Fibroblast of lung (primary cell): ENCODE results near the gene MUC3A. TPM values are rescaled to one million over a fixed set of nuclear protein-coding genes. Genes with fewer than 3 reads are reported as not detected.
"Not testable (repeated sequence)": the region's sequence is repeated elsewhere in the genome, so short reads cannot be mapped to it uniquely, and the experiment has no call there.

Experiments
- DNase-seq, 2 donors: peaks; one replicate each; pipeline versions ENCODE4 v3.0.0 to v3.0.0-alpha.2; 2010; ENCODE audit warnings: low read depth in 2 of 2
- H2AFZ ChIP-seq: 2 replicates; pipeline ENCODE4 v1.5.1; 2012; ENCODE audit warnings: low read length, control low read depth, inconsistent platforms
- H3K27ac ChIP-seq: 2 replicates; pipeline ENCODE4 v1.5.1; 2011; ENCODE audit warnings: low read length, control low read depth; ENCODE audit not compliant: insufficient read depth
- H3K27me3 ChIP-seq: 2 replicates; pipeline ENCODE4 v1.5.1; 2011; ENCODE audit warnings: mild to moderate bottlenecking, low read length; ENCODE audit not compliant: control insufficient read depth, insufficient read depth
- H3K36me3 ChIP-seq: 2 replicates; pipeline ENCODE4 v1.5.1; 2011; ENCODE audit warnings: low read length; ENCODE audit not compliant: control insufficient read depth, insufficient read depth
- H3K4me1 ChIP-seq: 2 replicates; pipeline ENCODE4 v1.5.1; 2011; ENCODE audit warnings: low read length; ENCODE audit not compliant: control insufficient read depth, insufficient read depth; ENCODE audit errors: extremely low read depth
- H3K4me2 ChIP-seq: 2 replicates; pipeline ENCODE4 v1.5.1; 2011; ENCODE audit warnings: low read length, control low read depth; ENCODE audit not compliant: insufficient read depth; ENCODE audit errors: extremely low read depth
- H3K4me3 ChIP-seq, 4 experiments: fragments of 200-600 bp in 1 of 4; sonication (generic) in 1 of 4; replicated peaks in 1 of 4; 2 replicates each; pipeline ENCODE4 v1.5.1; 2011 to 2016; ENCODE audit warnings: low read length in 4 of 4, low read depth in 3 of 4, mild to moderate bottlenecking in 3 of 4, control low read depth in 2 of 4, inconsistent platforms in 1 of 4, mixed read lengths in 1 of 4; ENCODE audit not compliant: insufficient read depth in 1 of 4; ENCODE audit errors: control extremely low read depth in 1 of 4
- H3K79me2 ChIP-seq: 2 replicates; pipeline ENCODE4 v1.5.1; 2012; ENCODE audit warnings: mild to moderate bottlenecking, low read length, inconsistent platforms; ENCODE audit not compliant: control insufficient read depth, insufficient read depth
- H3K9ac ChIP-seq: 2 replicates; pipeline ENCODE4 v1.5.1; 2011; ENCODE audit warnings: mild to moderate bottlenecking, low read length, control low read depth; ENCODE audit not compliant: insufficient read depth
- H3K9me3 ChIP-seq: 2 replicates; pipeline ENCODE4 v1.5.1; 2012; ENCODE audit warnings: low read depth, low read length; ENCODE audit not compliant: control insufficient read depth, insufficient read depth
- H4K20me1 ChIP-seq: 2 replicates; pipeline ENCODE4 v1.5.1; 2011; ENCODE audit warnings: low read length; ENCODE audit not compliant: control insufficient read depth, insufficient read depth; ENCODE audit errors: extremely low read depth
- EZH2 ChIP-seq: IDR thresholded peaks from 2 replicates; pipeline ENCODE4 v1.5.1; 2012; ENCODE audit warnings: low read length, control low read depth, mild to moderate bottlenecking; ENCODE audit errors: missing control alignments
- polyA plus RNA-seq, 2 donors: library from polyadenylated mRNA; depleted of rRNA in 1 of 2; stranded (reverse) in 1 of 2; unstranded in 1 of 2; fragments of >200 nt; gene quantifications; 2 replicates each; pipeline ENCODE4 v1.2.1, GENCODE V29; 2011 to 2012; ENCODE audit warnings: missing spikeins in 1 of 2
- total RNA-seq: library from RNA; depleted of rRNA; stranded (reverse); fragments of >200 nt; gene quantifications from 2 replicates; pipeline ENCODE4 v1.2.1, GENCODE V29; 2014
- TF ChIP-seq, protein P1 (sequence below), 2 donors: IDR thresholded peaks in 1 of 2; conservative IDR thresholded peaks in 1 of 2; 1 replicate in 1 of 2; 2 replicates in 1 of 2; pipeline ENCODE4 v1.5.1; 2011 to 2012; ENCODE audit warnings: low read length in 2 of 2, control low read depth in 1 of 2, inconsistent platforms in 1 of 2, low read depth in 1 of 2, mild to moderate bottlenecking in 1 of 2

Gene MUC3A
- total and polyA plus RNA-seq, 2 donors (not counting 1 experiment from before 2014, with no cell fraction given) = not detected

GRCh38 chr7:100902638-100903037 is 46.7 kb upstream of the MUC3A start:
- H3K4me3 ChIP-seq = no peak overlapping the region
- no peak for DNase-seq
- H3K9me3 ChIP-seq = no peaks in the 10 kb centered on the region
- TF ChIP-seq EZH2 = no peak
- TF ChIP-seq, protein P1, sequence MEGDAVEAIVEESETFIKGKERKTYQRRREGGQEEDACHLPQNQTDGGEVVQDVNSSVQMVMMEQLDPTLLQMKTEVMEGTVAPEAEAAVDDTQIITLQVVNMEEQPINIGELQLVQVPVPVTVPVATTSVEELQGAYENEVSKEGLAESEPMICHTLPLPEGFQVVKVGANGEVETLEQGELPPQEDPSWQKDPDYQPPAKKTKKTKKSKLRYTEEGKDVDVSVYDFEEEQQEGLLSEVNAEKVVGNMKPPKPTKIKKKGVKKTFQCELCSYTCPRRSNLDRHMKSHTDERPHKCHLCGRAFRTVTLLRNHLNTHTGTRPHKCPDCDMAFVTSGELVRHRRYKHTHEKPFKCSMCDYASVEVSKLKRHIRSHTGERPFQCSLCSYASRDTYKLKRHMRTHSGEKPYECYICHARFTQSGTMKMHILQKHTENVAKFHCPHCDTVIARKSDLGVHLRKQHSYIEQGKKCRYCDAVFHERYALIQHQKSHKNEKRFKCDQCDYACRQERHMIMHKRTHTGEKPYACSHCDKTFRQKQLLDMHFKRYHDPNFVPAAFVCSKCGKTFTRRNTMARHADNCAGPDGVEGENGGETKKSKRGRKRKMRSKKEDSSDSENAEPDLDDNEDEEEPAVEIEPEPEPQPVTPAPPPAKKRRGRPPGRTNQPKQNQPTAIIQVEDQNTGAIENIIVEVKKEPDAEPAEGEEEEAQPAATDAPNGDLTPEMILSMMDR (conservative IDR thresholded peaks at IDR 0.05 in 1 of 2, IDR thresholded peaks at IDR 0.05 in 1 of 2; ENCODE audit: low read depth in 1 of 2, low read length in 2 of 2) = no peak
- H4K20me1 ChIP-seq = no peaks in the 10 kb centered on the region
- no peak overlapping the region for H3K27ac ChIP-seq
- H3K4me1 ChIP-seq = no peaks in the 10 kb centered on the region
- H3K36me3 ChIP-seq = no peaks in the 10 kb centered on the region
- H3K9ac ChIP-seq = no peak overlapping the region
- H3K4me2 ChIP-seq = no peak overlapping the region
- H3K27me3 ChIP-seq = peaks cover 13% of the 10 kb centered on the region
- H2AFZ ChIP-seq = no peak overlapping the region
- H3K79me2 ChIP-seq = no peaks in the 10 kb centered on the region

DNA sequence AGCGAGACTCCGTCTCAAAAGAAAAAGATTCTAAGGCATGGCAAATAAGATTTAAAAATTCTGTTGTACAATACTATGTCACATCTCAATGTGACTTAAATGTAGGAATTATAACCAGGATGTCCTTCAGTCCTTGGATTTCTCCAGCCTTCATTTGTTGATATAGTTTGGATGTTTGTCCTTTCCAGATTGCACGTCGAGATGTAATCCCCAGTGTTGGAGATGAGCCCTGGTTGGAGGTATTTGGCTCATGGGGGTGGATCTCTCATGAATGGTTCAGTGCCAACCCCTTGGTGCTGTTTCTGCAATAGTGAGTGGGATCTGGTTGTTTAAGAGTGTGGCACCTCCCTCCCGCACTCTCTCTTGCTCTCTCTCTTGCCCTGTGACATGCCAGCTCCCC is 40.8 kb upstream of the MUC3A start:
- Histone ChIP-seq H4K20me1 (no peaks in the 10 kb centered on the region), H3K27me3 (no peaks in the 10 kb centered on the region), H2AFZ (no peak overlapping the region), H3K9ac (no peak overlapping the region), H3K79me2 (no peaks in the 10 kb centered on the region), H3K4me1 (no peaks in the 10 kb centered on the region), H3K27ac (no peak overlapping the region), H3K4me3 (no peak overlapping the region), H3K36me3 (no peaks in the 10 kb centered on the region), H3K4me2 (no peak overlapping the region), H3K9me3 (no peaks in the 10 kb centered on the region)
- no peak for DNase-seq
- TF ChIP-seq, protein P1 (conservative IDR thresholded peaks at IDR 0.05 in 1 of 2, IDR thresholded peaks at IDR 0.05 in 1 of 2; ENCODE audit: low read depth in 1 of 2, low read length in 2 of 2) = no peak
- TF ChIP-seq EZH2 = no peak

DNA sequence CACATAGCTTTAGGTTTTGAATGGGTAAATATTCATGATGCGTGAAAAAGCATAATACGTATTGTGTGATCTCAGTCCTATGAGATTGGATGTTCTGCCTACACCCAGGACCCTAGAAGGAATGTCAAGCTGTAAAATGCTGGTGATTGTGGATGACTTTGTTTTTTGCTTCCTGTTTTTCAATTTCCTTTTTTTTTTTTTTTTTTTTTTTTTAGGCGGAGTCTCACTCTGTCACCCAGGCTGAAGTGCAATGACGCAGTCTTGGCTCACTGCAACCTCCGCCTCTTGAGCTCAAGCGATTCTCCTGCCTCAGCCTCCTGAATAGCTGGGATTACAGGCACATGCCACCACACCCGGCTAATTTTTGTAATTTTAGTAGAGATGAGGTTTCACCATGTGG is 38.9 kb upstream of the MUC3A start:
- DNase-seq, H3K9me3 ChIP-seq, H3K4me3 ChIP-seq, H4K20me1 ChIP-seq, H3K4me1 ChIP-seq, H3K4me2 ChIP-seq, H3K27ac ChIP-seq, H2AFZ ChIP-seq, H3K9ac ChIP-seq, H3K79me2 ChIP-seq, H3K27me3 ChIP-seq, H3K36me3 ChIP-seq: not testable (repeated sequence)
